ENCODE measurements around the gene BRSK1. TPM values are rescaled to one million over a fixed set of nuclear protein-coding genes. Genes with fewer than 3 reads are reported as not detected.
A peak's percentile ranks its signal among the peaks of the same experiment; 100 is the strongest.

The BRSK1 gene
- polyA plus RNA-seq (ENCODE audit: insufficient read length in 4 of 4) = 10 to 100 TPM; 12.8 to 20.6 (median 15.5) TPM

GRCh38 chr19:55283548-55284377 lies at the start of gene BRSK1:
TSS of gene BRSK1 (plus strand) at chr19:55283997. CDS start at chr19:55284443, 446 bp downstream.
- DNase-seq (ENCODE audit: low read depth in 4 of 4, low spot score in 3 of 4) = peak in 1 of 4 donors; percentile 65

DNA sequence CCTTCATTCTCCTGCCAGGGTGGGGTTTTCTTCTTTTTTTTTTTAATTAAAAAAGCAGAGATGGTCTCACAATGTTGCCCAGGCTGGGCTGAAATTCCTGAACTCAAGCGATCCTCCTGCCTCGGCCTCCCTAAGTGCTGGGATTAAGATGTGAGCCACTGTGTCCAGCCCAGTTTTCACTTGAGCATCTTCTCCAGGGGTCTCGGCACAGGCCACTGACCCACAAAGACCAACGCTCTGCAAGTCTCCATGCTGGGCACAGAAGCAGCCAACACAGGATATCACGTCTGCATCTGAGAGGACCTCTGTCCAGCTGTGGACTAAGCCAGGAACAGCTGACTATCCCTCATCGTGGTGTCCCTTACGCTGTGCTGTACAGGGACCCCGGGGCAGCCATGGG lies 45.8 kb upstream of the BRSK1 start:
- DNase-seq (ENCODE audit: low read depth in 4 of 4, low spot score in 3 of 4) = no peak

DNA sequence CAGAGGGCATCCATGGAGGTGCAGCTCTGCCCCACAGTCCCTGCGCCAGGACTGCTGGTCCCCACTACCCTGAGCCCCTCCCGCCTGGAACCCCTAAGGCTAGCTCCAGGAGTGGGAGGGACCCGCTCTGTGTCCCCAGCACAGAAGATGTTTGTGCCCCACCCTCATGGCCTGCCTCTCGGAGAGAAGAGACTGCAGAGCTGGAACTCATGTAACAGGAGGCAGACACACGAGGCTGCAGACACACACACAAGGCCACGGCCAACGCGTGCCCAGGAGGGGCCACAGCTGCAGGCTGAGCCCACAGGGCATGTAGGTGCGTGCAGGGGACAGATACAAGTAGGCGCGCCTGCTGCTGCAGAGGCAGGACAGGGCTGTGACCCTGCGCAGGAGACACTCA lies 44.8 kb upstream of the BRSK1 start:
- no peak for DNase-seq (ENCODE audit: low read depth in 4 of 4, low spot score in 3 of 4)

- no peak for DNase-seq (ENCODE audit: low read depth in 4 of 4, low spot score in 3 of 4)
Observed at GRCh38 chr19:55240713-55241020, 43.1 kb upstream of the BRSK1 start.

- no peak for DNase-seq (ENCODE audit: low read depth in 4 of 4, low spot score in 3 of 4)
Observed at GRCh38 chr19:55241143-55241934, 42.5 kb upstream of the BRSK1 start.

DNA sequence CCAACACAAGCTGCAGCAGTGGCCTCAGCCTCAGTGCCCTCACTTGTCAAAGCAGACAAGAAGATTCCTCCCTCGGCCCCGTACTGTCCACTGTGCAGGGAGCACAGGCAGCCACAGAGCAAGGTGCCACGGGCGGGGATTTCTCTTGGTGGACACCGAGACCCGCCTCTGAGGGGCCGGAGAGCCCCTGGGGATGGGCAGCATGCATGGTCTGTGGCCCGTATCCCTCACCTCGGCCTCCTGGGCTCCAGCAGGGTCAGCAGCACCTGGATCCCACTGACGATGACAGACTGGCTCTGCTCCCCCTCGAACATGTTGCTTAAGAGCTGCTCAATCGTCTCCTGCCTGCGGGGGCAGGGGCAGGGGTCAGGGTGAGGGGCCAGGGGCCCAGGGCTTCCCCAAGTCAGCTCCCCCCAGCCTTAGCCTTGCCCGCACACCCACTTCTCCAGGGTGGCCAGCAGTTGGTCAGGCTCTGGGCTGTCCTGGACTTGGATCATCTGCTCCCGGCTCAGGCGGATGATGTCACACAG lies 41.8 kb upstream of the BRSK1 start:
- no peak for DNase-seq (ENCODE audit: low read depth in 4 of 4, low spot score in 3 of 4)

GRCh38 chr19:55242517-55242916 lies 41.3 kb upstream of the BRSK1 start:
- DNase-seq (ENCODE audit: low read depth in 4 of 4, low spot score in 3 of 4) = no peak

GRCh38 chr19:55244004-55244680 lies 39.7 kb upstream of the BRSK1 start:
- no peak for DNase-seq (ENCODE audit: low read depth in 4 of 4, low spot score in 3 of 4)

GRCh38 chr19:55245236-55245904 lies 38.4 kb upstream of the BRSK1 start:
- DNase-seq (ENCODE audit: low read depth in 4 of 4, low spot score in 3 of 4) = no peak

GRCh38 chr19:55246462-55247451 lies 37.0 kb upstream of the BRSK1 start:
- DNase-seq (ENCODE audit: low read depth in 4 of 4, low spot score in 3 of 4) = no peak

DNA sequence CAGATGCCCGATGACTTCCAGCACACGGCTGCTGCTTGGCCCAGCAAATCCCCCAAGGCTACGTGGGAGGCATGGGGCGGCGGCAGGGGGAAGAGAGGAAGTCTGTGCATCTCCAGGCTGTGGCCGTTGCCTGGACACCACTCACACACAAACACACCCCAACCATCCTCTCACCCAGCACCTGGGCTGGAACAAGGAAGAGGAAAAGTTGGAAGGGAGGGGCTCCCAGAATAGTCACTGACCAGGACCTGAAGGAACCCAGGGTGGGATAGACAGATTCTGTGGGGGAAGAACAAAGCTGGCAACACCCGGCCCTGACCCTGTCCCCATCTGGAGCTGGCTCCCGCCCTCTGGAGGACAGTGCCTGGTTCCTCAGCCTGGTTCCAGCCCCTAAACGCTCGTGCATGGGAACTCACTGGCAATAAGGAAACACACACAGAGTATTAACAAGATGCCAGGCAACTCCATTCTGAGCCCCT lies 36.1 kb upstream of the BRSK1 start:
- DNase-seq (ENCODE audit: low read depth in 4 of 4, low spot score in 3 of 4) = no peak

DNA sequence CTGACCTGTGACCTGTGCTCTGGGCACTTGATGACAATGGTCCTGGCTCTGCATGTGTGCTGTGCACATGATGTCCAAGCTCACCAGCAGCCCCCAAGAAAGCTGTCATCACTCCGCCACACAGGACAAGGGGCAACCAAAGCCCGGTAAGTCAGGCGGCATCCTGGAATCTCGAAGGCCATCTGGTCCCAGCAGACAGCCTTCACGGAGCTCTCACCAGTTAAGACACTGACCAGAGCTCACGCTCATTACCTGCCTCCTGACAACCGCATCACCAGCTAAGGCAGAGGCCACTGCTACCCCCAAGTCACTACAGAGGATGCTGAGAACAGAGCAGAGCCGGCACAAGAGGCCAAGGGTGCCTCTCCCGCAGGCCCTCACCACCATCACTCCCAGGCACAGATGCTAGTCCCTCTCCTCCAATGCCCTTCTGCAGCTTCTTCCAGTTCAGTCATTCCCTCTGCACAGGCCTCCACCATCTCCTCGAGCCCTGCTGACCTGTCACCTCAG lies 35.6 kb upstream of the BRSK1 start:
- DNase-seq (ENCODE audit: low read depth in 4 of 4, low spot score in 3 of 4) = no peak

GRCh38 chr19:55248704-55249103 lies 35.1 kb upstream of the BRSK1 start:
- no peak for DNase-seq (ENCODE audit: low read depth in 4 of 4, low spot score in 3 of 4)

DNA sequence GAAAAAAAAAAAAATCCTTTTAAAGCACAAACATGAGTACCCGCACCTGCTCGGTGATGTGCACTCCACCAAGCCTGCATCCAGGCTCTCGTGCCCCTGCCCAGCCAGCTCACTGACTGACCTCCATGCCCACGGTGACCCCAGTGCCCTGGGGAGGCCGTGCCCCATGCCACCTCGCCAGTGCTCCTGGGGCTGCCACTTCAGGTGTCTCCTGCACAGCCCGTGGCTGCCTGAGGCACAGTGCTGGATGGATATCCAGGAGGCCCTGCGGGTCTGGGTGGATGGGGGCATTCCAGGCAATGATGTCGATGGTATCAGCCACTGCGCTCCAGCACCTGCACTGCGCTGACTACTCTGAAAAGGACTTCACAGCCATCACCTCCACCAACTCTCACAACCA lies 34.0 kb upstream of the BRSK1 start:
- no peak for DNase-seq (ENCODE audit: low read depth in 4 of 4, low spot score in 3 of 4)

- no peak for DNase-seq (ENCODE audit: low read depth in 4 of 4, low spot score in 3 of 4)
Observed at GRCh38 chr19:55250262-55251036, 33.3 kb upstream of the BRSK1 start.

DNA sequence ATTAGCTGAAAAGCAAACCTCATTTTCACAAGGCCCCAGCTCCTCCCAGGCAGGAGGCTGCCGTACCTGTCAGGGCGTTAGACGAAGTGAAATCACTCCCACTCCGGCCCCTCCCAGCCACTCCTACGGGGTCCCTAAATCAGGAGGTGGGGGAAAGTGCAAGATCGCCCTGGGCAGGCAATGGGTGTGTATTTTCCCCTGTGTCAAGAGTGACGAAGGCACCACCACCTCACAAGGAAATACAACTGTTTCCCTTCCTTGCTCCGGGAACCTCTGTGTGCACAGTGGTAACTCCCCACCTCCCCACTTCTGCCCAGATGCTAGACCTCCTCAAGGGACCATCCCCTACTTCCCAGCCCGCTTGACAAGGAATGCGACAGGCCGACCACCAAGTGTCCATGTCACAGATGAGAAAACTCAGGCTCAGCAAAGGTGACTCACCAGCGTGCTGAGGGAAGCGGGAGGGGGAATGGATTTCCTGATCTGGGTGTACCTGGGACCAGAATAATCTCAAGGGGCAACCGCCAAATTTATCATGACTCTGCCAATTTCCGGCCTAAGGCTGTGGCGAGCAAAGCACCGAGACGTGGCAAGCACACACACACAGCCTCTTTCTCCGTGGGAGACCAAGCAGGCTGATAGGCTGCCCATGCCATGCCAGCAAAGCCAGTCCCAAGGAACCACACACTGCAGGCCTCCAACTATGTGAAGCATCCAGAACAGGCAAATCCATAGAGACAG lies 32.3 kb upstream of the BRSK1 start:
- DNase-seq (ENCODE audit: low read depth in 4 of 4, low spot score in 3 of 4) = no peak
